Fibroblast of lung (primary cell): ENCODE data around the gene TRIM41.

ENCODE experiments used
- EZH2 ChIP-seq: IDR thresholded peaks from 2 replicates; pipeline ENCODE4 v1.5.1; 2012; ENCODE audit warnings: low read length, control low read depth, mild to moderate bottlenecking; ENCODE audit errors: missing control alignments
- TF ChIP-seq, protein P1 (sequence below), 2 donors: IDR thresholded peaks in 1 of 2; conservative IDR thresholded peaks in 1 of 2; 1 replicate in 1 of 2; 2 replicates in 1 of 2; pipeline ENCODE4 v1.5.1; 2011 to 2012; ENCODE audit warnings: low read length in 2 of 2, control low read depth in 1 of 2, inconsistent platforms in 1 of 2, low read depth in 1 of 2, mild to moderate bottlenecking in 1 of 2

DNA sequence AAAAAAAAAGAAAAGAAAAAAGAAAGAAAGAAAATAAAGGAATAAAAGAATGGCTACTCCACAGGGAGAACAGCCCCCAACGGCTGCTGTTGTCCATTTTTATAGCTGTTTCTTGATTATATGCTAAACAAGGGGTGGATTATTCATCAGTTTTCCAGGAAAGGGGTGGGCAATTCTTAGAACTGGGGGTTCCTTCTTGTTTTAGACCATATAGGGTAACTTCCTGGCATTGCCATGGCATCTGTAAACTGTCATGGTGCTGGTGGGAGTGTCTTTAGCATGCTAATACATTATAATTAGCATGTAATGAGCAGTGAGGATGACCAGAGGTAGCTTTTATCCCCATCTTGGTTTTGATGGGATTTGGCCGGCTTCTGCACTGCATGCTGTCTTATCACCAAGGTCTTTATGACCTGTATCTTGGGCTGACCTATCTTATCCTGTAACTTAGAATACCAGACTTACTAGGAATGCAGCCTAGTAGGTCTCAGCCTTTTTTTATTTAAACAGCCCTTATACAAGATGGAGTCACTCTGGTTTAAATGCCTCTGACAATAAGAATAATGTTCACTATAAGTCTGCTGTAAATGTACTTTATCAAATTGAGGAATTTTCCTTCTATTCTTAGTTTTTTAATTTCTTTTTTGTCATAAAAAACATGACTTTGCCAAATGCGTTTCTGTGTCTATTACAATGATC is 46.7 kb upstream of the TRIM41 start:
- TF ChIP-seq, protein P1, sequence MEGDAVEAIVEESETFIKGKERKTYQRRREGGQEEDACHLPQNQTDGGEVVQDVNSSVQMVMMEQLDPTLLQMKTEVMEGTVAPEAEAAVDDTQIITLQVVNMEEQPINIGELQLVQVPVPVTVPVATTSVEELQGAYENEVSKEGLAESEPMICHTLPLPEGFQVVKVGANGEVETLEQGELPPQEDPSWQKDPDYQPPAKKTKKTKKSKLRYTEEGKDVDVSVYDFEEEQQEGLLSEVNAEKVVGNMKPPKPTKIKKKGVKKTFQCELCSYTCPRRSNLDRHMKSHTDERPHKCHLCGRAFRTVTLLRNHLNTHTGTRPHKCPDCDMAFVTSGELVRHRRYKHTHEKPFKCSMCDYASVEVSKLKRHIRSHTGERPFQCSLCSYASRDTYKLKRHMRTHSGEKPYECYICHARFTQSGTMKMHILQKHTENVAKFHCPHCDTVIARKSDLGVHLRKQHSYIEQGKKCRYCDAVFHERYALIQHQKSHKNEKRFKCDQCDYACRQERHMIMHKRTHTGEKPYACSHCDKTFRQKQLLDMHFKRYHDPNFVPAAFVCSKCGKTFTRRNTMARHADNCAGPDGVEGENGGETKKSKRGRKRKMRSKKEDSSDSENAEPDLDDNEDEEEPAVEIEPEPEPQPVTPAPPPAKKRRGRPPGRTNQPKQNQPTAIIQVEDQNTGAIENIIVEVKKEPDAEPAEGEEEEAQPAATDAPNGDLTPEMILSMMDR (conservative IDR thresholded peaks at IDR 0.05 in 1 of 2, IDR thresholded peaks at IDR 0.05 in 1 of 2; ENCODE audit: low read depth in 1 of 2, low read length in 2 of 2) = no peak
- TF ChIP-seq EZH2 = no peak
